Mucosa of stomach (tissue), 1 donor: ENCODE results near the gene ZGPAT.
"Not testable (repeated sequence)": the region's sequence is repeated elsewhere in the genome, so short reads cannot be mapped to it uniquely, and the experiment has no call there.

ENCODE experiments used
- H3K27me3 ChIP-seq: one replicate; pipeline ENCODE4 v1.7.0; 2013; ENCODE audit warnings: mild to moderate bottlenecking, low read length; ENCODE audit not compliant: control insufficient read depth, insufficient read depth
- H3K36me3 ChIP-seq: one replicate; pipeline ENCODE4 v1.7.0; 2013; ENCODE audit warnings: low read length; ENCODE audit not compliant: control insufficient read depth, insufficient read depth
- H3K4me1 ChIP-seq: one replicate; pipeline ENCODE4 v1.7.0; 2013; ENCODE audit warnings: mild to moderate bottlenecking, low read length; ENCODE audit not compliant: control insufficient read depth, insufficient read depth
- H3K4me3 ChIP-seq: one replicate; pipeline ENCODE4 v1.7.0; 2013; ENCODE audit warnings: low read length
- H3K9ac ChIP-seq: one replicate; pipeline ENCODE4 v1.7.0; 2013; ENCODE audit warnings: mild to moderate bottlenecking, low read length, moderate library complexity
- H3K9me3 ChIP-seq: one replicate; pipeline ENCODE4 v1.7.0; 2013; ENCODE audit warnings: mild to moderate bottlenecking, low read length, moderate library complexity; ENCODE audit not compliant: control insufficient read depth
- donor health status: Pancreatic carcinoma.

Gene ZGPAT

DNA sequence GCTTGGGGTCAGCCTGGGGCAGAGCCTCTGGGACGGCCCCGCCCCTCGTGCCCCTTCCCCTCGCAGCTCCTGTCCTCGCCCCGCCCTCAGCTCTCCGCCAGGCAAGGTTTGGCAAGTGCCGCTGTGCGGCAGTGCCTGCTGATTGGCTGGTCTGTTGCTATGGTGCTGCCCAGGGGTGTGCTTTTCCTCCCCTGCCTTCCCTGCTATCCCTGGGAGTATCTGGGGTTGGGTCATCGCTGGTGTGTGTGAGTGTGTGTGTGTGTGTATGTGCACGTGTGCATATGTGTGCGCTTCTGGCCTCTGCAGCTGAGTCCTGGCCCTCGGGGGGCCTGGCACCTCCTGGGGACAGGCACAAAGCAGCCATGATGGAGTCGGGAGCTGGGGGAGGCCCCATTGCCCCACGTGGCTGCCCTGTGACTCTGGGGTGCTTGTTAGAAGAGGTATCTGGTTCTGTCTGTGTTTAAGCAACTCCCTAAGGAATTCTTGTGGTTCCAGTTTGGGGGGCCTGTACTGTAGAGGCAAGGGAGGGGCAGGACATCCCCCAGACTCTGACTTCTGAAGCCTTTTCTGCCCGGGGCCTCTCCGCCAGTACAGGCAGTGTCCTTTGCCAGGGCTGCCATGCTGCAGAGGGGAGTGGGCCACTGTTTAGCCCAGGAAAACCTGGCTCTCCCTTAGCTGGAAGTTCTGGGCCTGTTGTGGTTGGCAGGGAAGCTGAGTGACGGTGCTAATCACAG lies 42.8 kb upstream of the ZGPAT start:
- Histone ChIP-seq H3K9ac (no peak overlapping the region), H3K36me3 (peaks cover 5% of the 10 kb centered on the region), H3K4me3 (no peak overlapping the region), H3K4me1 (no peaks in the 10 kb centered on the region), H3K27me3 (no peaks in the 10 kb centered on the region), H3K9me3 (no peaks in the 10 kb centered on the region)

DNA sequence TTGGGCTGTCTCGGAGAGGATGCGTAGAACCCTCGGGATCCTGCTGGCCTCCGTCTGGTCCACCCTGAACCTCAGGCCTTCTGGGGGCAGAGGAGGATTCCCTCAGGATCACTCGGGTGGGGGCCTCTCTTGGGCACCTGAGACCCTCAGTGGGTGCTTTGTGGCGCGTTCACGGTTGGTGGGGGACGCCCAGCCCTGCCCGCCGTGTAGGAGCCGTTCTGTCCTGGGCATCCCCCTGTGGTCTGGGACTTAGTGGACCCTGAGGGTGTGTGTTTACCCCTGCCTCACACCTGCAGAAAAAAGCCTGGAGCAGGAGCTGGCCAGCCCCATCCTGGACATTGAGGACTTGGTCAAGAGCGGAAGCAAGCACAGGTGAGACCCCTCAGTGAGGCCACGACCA lies 42.1 kb upstream of the ZGPAT start:
- Histone ChIP-seq H3K9me3 (no peaks in the 10 kb centered on the region), H3K4me3 (no peak overlapping the region), H3K27me3 (no peaks in the 10 kb centered on the region), H3K36me3 (peaks cover 5% of the 10 kb centered on the region), H3K4me1 (no peaks in the 10 kb centered on the region), H3K9ac (no peak overlapping the region)

DNA sequence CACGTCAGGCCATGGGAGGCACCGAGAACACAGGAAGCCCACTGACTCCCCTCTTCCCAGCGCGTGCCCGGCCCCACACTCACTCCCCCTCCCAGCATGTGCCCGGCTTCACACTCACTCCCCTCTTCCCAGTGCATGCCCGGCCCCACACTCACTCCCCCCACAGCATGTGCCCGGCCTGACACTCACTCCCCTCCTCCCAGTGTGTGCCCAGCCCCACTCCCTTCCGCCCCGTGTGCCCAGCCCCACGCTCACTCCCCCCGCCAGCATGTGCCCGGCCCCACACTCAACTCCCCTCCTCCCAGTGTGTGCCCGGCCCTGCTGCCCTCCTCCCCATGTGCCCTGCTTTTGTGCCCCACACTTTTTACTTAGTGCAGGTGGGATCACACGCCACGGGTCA lies 40.0 kb upstream of the ZGPAT start:
- Histone ChIP-seq H3K4me3 (no peak overlapping the region), H3K9me3 (no peaks in the 10 kb centered on the region), H3K36me3 (peaks cover 5% of the 10 kb centered on the region), H3K27me3 (no peaks in the 10 kb centered on the region), H3K4me1 (no peaks in the 10 kb centered on the region), H3K9ac (no peak overlapping the region)

DNA sequence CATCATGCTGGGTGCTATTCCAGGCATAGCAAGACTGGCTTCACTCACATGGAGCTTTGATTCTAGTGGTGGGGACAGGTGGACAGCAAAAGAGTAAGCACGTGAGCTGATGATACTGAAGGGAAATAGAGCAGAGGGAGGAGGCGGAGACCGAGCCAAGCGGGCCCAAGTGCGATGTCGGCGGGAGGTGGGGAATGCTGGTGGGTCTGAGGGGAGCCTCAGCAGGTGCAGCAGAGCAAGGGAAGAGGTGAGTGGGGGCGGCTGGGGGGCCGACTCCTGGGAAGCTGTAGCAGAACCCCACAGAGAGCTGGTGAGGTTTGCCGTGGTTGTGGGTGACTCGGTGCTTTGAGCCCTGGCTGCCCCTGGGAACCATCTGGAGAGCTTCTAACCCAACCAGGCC lies 39.5 kb upstream of the ZGPAT start:
- no peaks in the 10 kb centered on the region for H3K27me3 ChIP-seq
- H3K4me1 ChIP-seq, result no peaks in the 10 kb centered on the region
- H3K36me3 ChIP-seq, result peaks cover 5% of the 10 kb centered on the region
- no peak overlapping the region for H3K4me3 ChIP-seq
- no peak overlapping the region for H3K9ac ChIP-seq
- no peaks in the 10 kb centered on the region for H3K9me3 ChIP-seq

DNA sequence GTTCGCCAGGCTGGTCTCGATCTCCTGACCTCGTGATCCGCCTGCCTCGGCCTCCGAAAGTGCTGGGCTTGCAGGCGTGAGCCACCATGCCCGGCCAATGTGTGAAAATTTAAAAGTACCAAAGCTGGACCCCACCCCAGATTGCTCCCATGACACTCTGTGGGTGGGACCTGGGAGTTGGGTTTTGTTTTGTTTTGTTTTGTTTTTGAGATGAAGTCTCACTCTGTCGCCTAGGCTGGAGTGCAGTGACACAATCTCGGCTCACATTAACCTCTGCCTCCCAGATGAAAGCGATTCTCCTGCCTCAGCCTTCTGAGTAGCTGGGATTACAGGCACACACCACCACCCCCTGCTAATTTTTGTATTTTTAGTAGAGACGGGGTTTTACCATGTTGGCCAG lies 36.1 kb upstream of the ZGPAT start:
- not testable (repeated sequence) for H3K27me3 ChIP-seq, H3K4me3 ChIP-seq, H3K9me3 ChIP-seq, H3K36me3 ChIP-seq, H3K9ac ChIP-seq, H3K4me1 ChIP-seq

DNA sequence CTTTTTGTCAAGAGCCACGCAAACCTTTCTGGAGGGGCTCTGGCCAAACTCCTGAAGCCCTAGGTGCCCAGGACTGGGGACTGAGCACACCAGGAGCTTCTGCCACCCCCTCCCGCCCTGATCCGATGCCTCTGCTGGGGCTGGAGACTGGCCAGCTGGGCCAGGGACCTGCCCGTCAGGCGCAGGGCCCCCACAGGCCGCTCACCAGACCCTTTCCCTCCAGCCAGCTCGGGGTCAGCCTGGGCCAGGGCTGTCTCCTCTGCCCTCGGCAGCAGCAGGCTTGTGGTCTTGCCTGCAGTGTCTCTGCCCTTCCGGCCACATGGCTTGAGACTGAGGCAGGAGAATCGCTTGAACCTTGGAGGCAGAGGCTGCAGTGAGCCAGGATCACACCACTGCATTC lies 35.2 kb upstream of the ZGPAT start:
- Histone ChIP-seq H3K27me3 (no peaks in the 10 kb centered on the region), H3K36me3 (no peaks in the 10 kb centered on the region), H3K4me1 (no peaks in the 10 kb centered on the region), H3K4me3 (no peak overlapping the region), H3K9me3 (no peaks in the 10 kb centered on the region), H3K9ac (no peak overlapping the region)

DNA sequence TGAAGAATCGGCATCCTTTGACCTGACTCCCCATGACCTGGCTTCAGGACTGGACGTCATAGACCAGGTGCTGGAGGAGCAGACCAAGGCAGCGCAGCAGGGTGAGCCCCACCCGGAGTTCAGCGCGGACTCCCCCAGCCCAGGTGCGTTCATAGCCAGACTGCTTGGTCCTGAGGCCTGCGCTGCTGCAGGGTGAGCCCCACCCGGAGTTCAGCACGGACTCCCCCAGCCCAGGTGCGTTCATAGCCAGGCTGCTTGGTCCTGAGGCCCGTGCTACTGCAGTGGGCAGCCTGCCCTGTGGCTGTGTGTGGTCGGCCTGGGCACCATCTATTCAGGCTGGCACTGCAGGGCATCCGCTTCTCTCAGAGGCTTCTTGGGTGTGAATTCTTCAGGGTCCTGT lies 33.9 kb upstream of the ZGPAT start:
- Histone ChIP-seq H3K4me1 (no peaks in the 10 kb centered on the region), H3K9me3 (no peaks in the 10 kb centered on the region), H3K4me3 (no peak overlapping the region), H3K36me3 (no peaks in the 10 kb centered on the region), H3K27me3 (no peaks in the 10 kb centered on the region), H3K9ac (no peak overlapping the region)

DNA sequence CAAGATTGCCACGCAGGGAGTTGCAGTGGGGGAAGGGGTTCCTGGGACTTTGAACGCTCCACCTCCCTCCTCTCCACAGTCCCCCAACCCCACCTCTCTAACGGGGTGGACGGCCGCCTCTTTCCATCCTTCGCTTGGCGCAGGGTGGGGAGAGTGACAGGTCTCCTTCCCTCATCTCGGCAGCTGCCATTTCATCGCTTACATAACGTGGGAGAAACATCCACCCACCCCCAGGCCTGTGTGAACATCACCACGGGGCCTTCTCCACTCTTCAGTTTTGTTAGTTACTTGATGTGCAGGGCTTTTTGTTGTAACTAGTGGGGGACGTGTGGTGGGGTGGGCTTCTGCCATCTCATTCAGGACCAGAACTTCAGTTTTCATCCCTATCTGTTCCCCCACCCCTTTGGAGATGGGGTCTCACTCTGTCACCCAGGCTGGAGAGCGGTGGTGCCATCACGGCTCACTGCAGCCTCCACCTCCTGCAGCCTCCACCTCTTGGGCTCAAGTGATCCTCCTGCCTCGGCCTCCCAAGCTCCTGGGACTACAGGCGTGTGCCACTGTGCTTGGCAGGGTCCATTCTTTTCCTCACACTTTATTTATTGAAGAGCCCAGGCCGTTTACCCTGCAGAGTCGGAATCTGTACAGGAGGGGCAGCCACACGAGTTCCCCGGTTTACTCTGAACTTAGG lies 32.0 kb upstream of the ZGPAT start:
- H3K36me3 ChIP-seq, result no peaks in the 10 kb centered on the region
- H3K9ac ChIP-seq, result no peak overlapping the region
- no peaks in the 10 kb centered on the region for H3K4me1 ChIP-seq
- no peaks in the 10 kb centered on the region for H3K9me3 ChIP-seq
- H3K27me3 ChIP-seq, result no peaks in the 10 kb centered on the region
- H3K4me3 ChIP-seq, result no peak overlapping the region

DNA sequence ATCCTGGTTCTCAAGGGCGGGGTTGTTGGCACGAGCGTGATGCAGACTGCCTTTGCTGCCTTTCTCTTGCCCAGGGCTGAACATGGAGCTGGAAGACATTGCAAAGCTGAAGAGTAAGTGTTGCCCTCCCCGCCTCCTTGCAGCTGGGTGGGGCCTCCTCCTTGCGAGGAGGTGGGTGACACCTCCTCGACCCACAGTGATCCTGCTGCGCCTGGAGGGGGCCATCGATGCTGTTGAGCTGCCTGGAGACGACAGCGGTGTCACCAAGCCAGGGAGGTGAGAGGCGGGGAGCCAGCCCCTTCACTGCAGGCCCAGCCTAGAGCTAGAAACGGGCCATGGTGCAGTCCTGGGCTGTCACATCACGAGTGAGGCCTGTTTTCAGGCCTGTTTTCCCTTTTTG lies 29.8 kb upstream of the ZGPAT start:
- Histone ChIP-seq H3K4me3 (no peak overlapping the region), H3K27me3 (no peaks in the 10 kb centered on the region)

DNA sequence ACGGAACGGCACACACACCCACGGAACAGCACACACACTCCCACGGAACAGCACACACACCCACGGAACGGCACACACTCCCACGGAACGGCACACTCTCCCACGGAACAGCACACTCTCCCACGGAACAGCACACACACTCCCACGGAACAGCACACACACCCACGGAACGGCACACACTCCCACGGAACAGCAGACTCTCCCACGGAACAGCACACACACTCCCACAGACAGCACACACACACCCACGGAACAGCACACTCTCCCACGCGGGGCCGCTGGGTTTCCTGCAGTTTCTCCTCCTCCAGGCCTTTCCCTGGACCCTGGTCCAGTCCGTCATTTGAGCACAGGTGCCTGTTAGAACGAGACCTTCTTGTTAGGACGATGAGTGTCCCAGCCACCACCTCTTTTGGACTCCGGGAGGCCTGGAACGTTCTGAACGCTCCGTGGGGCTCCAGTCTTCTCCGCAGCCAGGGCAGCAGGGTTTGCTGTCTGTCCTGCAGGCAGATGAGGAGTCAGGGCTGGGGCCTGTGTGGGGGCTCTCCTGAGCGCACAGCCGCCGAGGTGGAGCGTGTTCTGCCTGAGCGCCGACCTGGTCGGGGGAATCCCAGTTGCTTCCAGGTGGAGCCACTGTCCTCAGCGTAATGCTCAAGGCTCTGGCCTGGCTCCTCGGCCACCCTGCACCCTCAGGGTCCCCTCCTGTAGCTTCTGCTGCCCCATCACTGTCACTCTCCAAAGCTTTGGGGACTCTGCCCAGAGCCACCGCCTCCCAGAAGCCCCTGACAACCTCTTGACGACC lies 29.0 kb upstream of the ZGPAT start:
- Histone ChIP-seq H3K4me3 (no peak overlapping the region), H3K36me3 (no peaks in the 10 kb centered on the region), H3K4me1 (peaks cover 10% of the 10 kb centered on the region), H3K9me3 (no peaks in the 10 kb centered on the region), H3K9ac (no peak overlapping the region), H3K27me3 (no peaks in the 10 kb centered on the region)

More for the DNA sequence above, 29.8 kb upstream of the ZGPAT start:
- Histone ChIP-seq H3K4me1 (peaks cover 8% of the 10 kb centered on the region), H3K36me3 (no peaks in the 10 kb centered on the region), H3K9ac (no peak overlapping the region), H3K9me3 (no peaks in the 10 kb centered on the region)

DNA sequence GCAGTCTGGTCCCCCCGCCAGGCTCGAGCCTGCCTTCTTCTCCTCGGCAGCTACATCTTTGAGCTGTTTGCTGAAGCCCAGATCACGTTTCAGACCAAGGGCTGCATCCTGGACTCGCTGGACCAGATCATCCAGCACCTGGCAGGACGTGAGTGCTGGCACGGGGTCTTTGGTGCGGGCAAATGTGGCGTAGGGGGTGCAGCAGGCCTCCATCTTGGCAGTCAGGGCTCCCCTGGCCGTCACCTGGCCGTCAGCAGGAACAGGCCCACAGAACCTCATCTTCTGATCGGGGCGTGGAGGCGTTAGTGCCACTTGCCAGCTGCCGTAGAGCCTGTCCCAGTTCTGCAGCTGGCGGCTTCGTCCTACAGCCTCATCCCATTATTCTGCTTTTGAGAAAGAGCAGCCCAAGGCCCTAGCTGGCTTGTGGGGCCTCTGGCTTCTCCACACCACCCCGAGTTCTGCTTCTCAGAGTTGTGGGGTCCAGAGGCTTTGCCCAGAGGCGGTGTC lies 28.0 kb upstream of the ZGPAT start:
- Histone ChIP-seq H3K4me1 (peaks cover 10% of the 10 kb centered on the region), H3K9ac (no peak overlapping the region), H3K27me3 (no peaks in the 10 kb centered on the region), H3K36me3 (no peaks in the 10 kb centered on the region), H3K4me3 (no peak overlapping the region), H3K9me3 (no peaks in the 10 kb centered on the region)

DNA sequence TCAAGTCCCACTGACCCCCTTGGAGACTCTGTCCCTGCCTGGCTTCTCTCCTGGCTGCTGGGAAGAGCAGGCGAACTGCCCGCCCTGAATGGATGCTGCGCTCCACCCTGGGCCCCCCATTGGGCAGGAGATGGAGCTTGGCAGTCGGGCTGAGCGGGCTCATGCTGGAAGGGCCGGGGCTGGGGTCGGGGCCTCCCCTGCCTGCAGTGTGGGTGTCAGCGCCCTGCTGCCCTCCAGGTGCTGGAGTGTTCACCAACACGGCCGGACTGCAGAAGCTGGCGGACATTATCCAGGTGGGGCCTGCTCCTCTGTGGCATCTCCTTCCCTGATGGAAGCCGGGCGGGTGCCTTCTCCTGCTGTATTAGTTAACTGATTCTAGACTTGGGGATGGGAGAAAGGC lies 27.4 kb upstream of the ZGPAT start:
- no peaks in the 10 kb centered on the region for H3K9me3 ChIP-seq
- H3K4me1 ChIP-seq, result peaks cover 10% of the 10 kb centered on the region
- H3K36me3 ChIP-seq, result no peaks in the 10 kb centered on the region
- H3K4me3 ChIP-seq, result no peak overlapping the region
- H3K9ac ChIP-seq, result no peak overlapping the region
- H3K27me3 ChIP-seq, result no peaks in the 10 kb centered on the region
